Activated B cell treated with CpG ODN at 0.5 μM for 24 hours (primary cell): ENCODE results near the gene URI1. TPM values are rescaled to one million over a fixed set of nuclear protein-coding genes. Genes with fewer than 3 reads are reported as not detected.

ENCODE experiments used
- ATAC-seq: fragments of 200-7000 bp; cut with Tn5 transposase; one replicate; pipeline ENCODE4 v1.10.0; 2021; ENCODE audit warnings: low read depth, mild to moderate bottlenecking, moderate library complexity
- CTCF ChIA-PET: fragments of 350-600 bp; sonication (Branson Sonifier 250); formaldehyde crosslinking; loops from one replicate; lab custom pipeline; 2021; ENCODE audit warnings: antibody characterized with exemption; lab: Charles Lee
- POLR2A ChIA-PET: fragments of 350-600 bp; sonication (Branson Sonifier 250); formaldehyde crosslinking; loops from one replicate; lab custom pipeline; 2021; ENCODE audit warnings: antibody characterized with exemption; lab: Charles Lee
- DNase-seq: peaks from one replicate; pipeline ENCODE4 v3.0.0; 2022
- H3K27ac Mint-ChIP-seq: one replicate; pipeline ENCODE4 v1.8.0; 2020; ENCODE audit warnings: mixed read lengths
- H3K27me3 Mint-ChIP-seq: one replicate; pipeline ENCODE4 v1.8.0; 2021; ENCODE audit warnings: mixed read lengths
- H3K36me3 Mint-ChIP-seq: one replicate; pipeline ENCODE4 v1.8.0; 2021; ENCODE audit warnings: low read depth, mixed read lengths
- H3K4me1 Mint-ChIP-seq: one replicate; pipeline ENCODE4 v1.8.0; 2021; ENCODE audit warnings: mixed read lengths
- H3K4me3 Mint-ChIP-seq: one replicate; pipeline ENCODE4 v1.8.0; 2020; ENCODE audit warnings: mild to moderate bottlenecking, mixed read lengths
- H3K9me3 Mint-ChIP-seq: one replicate; pipeline ENCODE4 v1.8.0; 2020; ENCODE audit warnings: mixed read lengths
- intact Hi-C: fragments of 100-400 bp; cut with micrococcal nuclease; formaldehyde crosslinking; loops from one replicate; pipeline ENCODE4 v1.15.1; 2024
- total RNA-seq: library from RNA; stranded (reverse); gene quantifications from 2 replicates; pipeline ENCODE4 v1.2.3, GENCODE V29; 2022
- TF ChIP-seq, protein P1 (sequence below): fragments of 200-600 bp; IDR thresholded peaks from one replicate; pipeline ENCODE4 v1.8.0; 2022; ENCODE audit warnings: antibody characterized with exemption, mild to moderate bottlenecking

The URI1 gene
- total RNA-seq, 1 donor from 2014 or later, result 50.6 TPM

DNA sequence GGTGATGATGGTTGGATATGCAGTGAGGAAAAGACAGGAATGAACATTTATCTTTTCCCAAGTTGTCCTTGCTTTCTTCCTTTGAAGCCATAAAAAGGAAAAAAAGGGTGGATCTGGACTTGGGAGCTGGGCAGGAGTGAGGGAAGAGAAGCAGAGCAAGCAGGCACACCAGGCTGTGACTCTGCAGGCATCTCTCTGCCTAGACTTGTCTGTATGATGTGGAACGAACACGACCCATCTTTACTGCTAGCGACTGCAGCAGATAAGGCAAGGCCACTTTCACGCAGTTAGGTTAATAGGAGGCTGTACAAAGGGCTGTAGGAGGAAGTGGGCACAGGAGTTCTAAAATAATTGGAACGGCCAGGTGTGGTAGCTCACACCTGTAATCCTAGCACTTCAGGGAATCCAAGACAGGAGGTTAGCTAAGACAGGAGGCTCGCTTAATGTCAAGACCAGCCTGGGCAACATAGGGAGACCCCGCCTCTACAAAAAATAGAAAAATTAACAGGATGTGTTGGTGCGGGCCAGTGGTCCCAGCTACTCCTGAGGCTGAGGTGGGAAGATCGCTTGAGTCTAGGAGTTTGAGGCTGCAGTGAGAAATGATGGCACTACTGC is 961 bp upstream of the URI1 start:
- ChIA-PET CTCF (interaction anchor here (2.0 kb wide), 1 partner anchor 26 kb away, joined by 9 read pairs; no protein-coding TSS in a partner anchor), POLR2A (interaction anchor here (0.8 to 3.0 kb wide), 10 partner anchors 23 to 335 kb away, joined by 3 to 25 read pairs (median 5); partner anchors contain the start of genes C19orf12, PLEKHF1 and POP4)
- Mint-ChIP-seq H3K4me3 (peak overlapping the region; percentile 85), H3K9me3 (peaks cover 9% of the 10 kb centered on the region), H3K27me3 (peaks cover 8% of the 10 kb centered on the region), H3K36me3 (peaks cover 7% of the 10 kb centered on the region), H3K4me1 (peaks cover 31% of the 10 kb centered on the region), H3K27ac (no peak overlapping the region)
- TF ChIP-seq, protein P1, sequence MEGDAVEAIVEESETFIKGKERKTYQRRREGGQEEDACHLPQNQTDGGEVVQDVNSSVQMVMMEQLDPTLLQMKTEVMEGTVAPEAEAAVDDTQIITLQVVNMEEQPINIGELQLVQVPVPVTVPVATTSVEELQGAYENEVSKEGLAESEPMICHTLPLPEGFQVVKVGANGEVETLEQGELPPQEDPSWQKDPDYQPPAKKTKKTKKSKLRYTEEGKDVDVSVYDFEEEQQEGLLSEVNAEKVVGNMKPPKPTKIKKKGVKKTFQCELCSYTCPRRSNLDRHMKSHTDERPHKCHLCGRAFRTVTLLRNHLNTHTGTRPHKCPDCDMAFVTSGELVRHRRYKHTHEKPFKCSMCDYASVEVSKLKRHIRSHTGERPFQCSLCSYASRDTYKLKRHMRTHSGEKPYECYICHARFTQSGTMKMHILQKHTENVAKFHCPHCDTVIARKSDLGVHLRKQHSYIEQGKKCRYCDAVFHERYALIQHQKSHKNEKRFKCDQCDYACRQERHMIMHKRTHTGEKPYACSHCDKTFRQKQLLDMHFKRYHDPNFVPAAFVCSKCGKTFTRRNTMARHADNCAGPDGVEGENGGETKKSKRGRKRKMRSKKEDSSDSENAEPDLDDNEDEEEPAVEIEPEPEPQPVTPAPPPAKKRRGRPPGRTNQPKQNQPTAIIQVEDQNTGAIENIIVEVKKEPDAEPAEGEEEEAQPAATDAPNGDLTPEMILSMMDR, result no peak
- ATAC-seq, result no peak
- no peak for DNase-seq
- intact Hi-C loops, result loop anchor here (5.0 to 10.0 kb wide), 3 partner anchors 36 to 284 kb away; partner anchors contain the start of gene C19orf12

DNA sequence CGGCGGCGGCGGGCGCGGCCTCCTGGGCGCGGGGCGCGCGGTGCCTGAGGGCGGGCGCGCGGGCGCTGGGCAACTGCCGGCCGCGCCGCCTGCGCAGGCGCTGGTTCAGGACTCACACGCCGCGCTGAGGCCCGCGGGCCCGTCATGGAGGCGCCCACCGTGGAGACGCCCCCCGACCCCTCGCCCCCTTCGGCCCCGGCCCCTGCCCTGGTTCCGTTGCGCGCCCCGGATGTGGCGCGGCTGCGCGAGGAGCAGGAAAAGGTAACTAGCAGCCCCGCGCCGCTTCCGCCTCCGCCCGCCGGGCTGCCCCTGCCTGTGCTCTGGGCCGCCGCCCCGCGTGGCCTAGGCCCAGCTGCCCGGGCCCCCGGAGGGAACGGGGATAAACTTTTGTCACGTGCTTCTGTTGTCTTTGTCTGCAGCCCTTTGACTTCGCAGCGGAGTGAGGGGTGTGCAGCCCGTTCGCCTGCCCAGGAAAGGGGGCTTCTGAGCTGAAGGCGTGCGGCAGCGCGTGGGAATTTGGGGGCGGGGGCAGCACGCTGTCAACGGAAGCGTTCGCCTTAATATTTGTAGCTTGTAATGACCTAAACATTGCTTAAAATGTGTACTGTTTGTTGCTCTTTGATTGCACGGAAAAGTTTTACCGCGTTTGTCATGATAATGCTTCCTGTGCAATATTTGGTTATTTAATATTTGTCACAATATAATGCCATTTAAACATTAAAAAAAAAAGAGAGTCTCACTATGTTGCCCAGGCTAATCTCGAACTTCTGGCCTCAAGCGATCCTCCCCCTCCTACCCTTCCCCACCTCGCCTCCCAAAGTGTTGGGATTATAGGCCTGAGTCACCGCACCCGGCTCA is 594 bp downstream of the URI1 start:
- Mint-ChIP-seq H3K4me3 (peak overlapping the region; percentile 96), H3K27me3 (peaks cover 5% of the 10 kb centered on the region), H3K36me3 (peaks cover 7% of the 10 kb centered on the region), H3K27ac (peak overlapping the region; percentile 92), H3K9me3 (no peaks in the 10 kb centered on the region), H3K4me1 (peaks cover 42% of the 10 kb centered on the region)
- TF ChIP-seq, protein P1, result no peak
- ChIA-PET CTCF (interaction anchor here (2.0 kb wide), 1 partner anchor 24 kb away, joined by 9 read pairs; no protein-coding TSS in a partner anchor), POLR2A (interaction anchor here (0.5 to 3.0 kb wide), 11 partner anchors 24 to 780 kb away, joined by 3 to 25 read pairs (median 5); partner anchors contain the start of genes C19orf12, PLEKHF1 and POP4)
- ATAC-seq (peak; percentile 78), DNase-seq (peak; percentile 75)
- intact Hi-C loops, result loop anchor here (1.0 to 10.0 kb wide), 8 partner anchors 35 to 730 kb away; partner anchors contain the start of genes C19orf12, CCNE1, POP4 and UQCRFS1

DNA sequence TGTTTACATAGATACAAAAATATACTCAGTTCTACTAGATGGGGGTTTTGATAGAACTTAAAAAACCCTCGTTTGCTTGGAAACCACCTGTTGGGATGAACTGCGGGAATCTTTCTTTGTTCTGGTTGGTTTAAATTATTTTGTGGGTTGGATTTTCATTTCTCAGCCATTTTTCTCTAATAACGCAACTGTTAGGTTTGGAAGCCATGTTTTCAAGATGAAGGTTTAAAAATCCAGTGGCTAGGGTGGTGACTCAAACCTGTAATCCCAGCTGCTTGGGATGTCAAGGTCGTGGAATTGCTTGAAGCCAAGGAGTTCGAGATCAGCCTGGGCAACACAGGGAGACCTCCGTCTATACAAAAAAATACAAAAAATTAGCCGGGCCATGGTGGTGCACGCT is 1.6 kb downstream of the URI1 start:
- TF ChIP-seq, protein P1, result no peak
- ChIA-PET CTCF (no interaction called here), POLR2A (interaction anchor here (3.0 kb wide), 1 partner anchor 338 kb away, joined by 25 read pairs; the partner anchor contains the start of gene POP4)
- DNase-seq, result no peak
- Mint-ChIP-seq H3K4me1 (peaks cover 48% of the 10 kb centered on the region), H3K36me3 (peaks cover 7% of the 10 kb centered on the region), H3K27ac (no peak overlapping the region), H3K27me3 (peaks cover 2% of the 10 kb centered on the region), H3K9me3 (no peaks in the 10 kb centered on the region), H3K4me3 (peak overlapping the region; percentile 96)
- intact Hi-C loops, result loop anchor here (2.0 to 10.0 kb wide), 4 partner anchors 34 to 731 kb away; partner anchors contain the start of genes C19orf12 and UQCRFS1
- no peak for ATAC-seq

DNA sequence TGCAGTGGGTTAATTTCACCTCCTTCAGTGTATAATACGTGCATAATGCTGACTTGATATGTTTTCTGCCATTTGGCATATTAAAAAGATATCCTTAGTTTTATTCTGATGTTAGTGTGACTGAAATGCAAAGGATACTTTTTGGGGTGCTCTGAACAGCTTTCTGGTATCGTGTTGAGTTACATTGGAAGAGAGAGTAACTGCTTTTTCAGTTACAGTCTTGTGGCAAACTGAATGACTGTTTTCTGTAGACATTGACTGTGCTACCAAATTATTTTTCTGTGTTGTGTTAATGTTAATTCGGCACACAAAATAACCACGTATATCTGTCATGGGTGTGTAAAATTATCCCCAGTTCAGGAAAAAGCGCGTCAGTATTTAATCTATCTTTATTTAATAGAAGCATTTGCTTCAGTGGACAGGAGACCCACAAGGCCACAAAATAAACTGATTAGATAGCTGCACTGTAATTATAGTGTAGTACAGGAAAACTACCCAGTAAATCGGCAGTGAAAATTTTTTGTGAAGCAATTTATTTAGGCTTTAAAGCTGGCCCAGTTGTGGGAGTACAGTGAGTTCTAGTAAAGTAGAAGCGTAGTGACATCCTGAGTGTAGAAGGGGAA is 2.5 kb downstream of the URI1 start:
- peak overlapping the region; percentile 24 for H3K4me3 Mint-ChIP-seq
- H3K27ac Mint-ChIP-seq, result no peak overlapping the region
- ChIA-PET POLR2A (interaction anchor here (3.0 kb wide), 1 partner anchor 339 kb away, joined by 25 read pairs; the partner anchor contains the start of gene POP4), CTCF (interaction anchor here (1.5 kb wide), 1 partner anchor 22 kb away, joined by 9 read pairs; no protein-coding TSS in a partner anchor)
- H3K36me3 Mint-ChIP-seq, result peaks cover 7% of the 10 kb centered on the region
- TF ChIP-seq, protein P1, result no peak
- H3K27me3 Mint-ChIP-seq, result peaks cover 2% of the 10 kb centered on the region
- no peak for DNase-seq
- no peak for ATAC-seq
- intact Hi-C loops, result loop anchor here (5.0 to 10.0 kb wide), 3 partner anchors 33 to 280 kb away; partner anchors contain the start of gene C19orf12
- H3K9me3 Mint-ChIP-seq, result no peaks in the 10 kb centered on the region
- peaks cover 48% of the 10 kb centered on the region for H3K4me1 Mint-ChIP-seq
